Measurements from ENCODE around the gene CACNA2D1. TPM values are rescaled to one million over a fixed set of nuclear protein-coding genes. Genes with fewer than 3 reads are reported as not detected.

CACNA2D1 gene
- 5.4 to 12.3 TPM (median 11.0 TPM) in 5 replicates for total RNA-seq (2022; extraction: Qiagen RNA extraction; ENCODE audit: low read depth)

DNA sequence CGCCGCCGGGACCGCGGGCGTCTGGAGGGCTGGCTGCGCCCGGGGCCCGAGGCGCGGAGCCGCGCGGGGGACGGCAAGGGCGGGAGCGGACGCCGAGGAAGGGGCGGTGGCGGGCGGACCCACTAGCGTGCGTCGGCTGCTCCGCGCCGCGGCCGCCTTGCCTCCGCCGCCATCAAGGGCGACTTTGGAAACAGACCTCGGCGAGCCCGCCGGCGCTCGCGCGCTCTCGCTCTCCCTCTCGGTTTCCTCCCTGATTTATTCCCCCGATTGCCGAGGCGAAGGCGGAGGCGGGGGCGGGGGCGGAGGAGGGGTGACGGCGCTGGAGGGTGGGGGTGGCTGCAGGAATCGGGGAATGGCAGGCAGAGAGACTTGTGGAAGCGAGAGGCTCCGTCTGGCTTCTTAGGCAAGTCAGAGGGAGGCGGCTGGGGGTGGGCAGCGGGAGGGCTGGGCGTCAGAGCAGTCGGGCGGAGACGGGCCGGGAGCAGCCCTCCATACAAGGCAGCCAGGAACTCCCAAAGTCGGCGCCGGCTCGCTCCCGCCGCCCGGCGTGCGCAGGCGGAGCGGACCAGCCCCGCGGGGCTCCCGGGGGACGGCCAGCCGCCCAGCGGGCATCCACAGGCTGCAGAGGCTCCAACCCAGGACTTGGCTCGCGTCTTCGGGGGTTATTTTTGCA lies at the start of gene CACNA2D1:
Gene CACNA2D1 (minus strand): TSS at position 231 of the 673 bp plus-strand sequence.

